Measurements from ENCODE around the gene TNFSF15. TPM values are rescaled to one million over a fixed set of nuclear protein-coding genes. Genes with fewer than 3 reads are reported as not detected.

TNFSF15 gene
- total RNA-seq, 4 donors from 2014 or later: 1.4 to 2.3 (median 1.5) TPM

- Histone ChIP-seq H3K9me3 (no peaks in the 10 kb centered on the region), H3K27ac (no peak overlapping the region), H3K36me3 (no peaks in the 10 kb centered on the region), H3K4me3 (no peak overlapping the region), H3K4me1 (peaks cover 0 to 24% (median 10%) of the 10 kb centered on the region in 3 donors), H3K27me3 (no peaks in the 10 kb centered on the region)
- intact Hi-C loops (cut with DNase I): no loop called here
- no peak for DNase-seq
- WGBS, 2 donors: 33 to 37% methylated on average over 2 of the region's 2 CpGs
- TF ChIP-seq CTCF (IDR thresholded peaks at IDR 0.05) (no peak), POLR2A (IDR thresholded peaks at IDR 0.05) (no peak)
Measured at GRCh38 chr9:114798780-114799427, 6.9 kb downstream of the TNFSF15 start.

- H3K36me3 ChIP-seq: no peaks in the 10 kb centered on the region
- no peak overlapping the region for H3K27ac ChIP-seq
- H3K4me1 ChIP-seq: peaks cover 0 to 17% (median 7%) of the 10 kb centered on the region in 3 donors
- 100% methylated on average over 1 of the region's 1 CpG for WGBS, 2 donors
- no peak for DNase-seq
- intact Hi-C loops (cut with DNase I): no loop called here
- no peaks in the 10 kb centered on the region for H3K9me3 ChIP-seq
- H3K27me3 ChIP-seq: no peaks in the 10 kb centered on the region
- H3K4me3 ChIP-seq: no peak overlapping the region
- TF ChIP-seq POLR2A (IDR thresholded peaks at IDR 0.05): no peak
- TF ChIP-seq CTCF (IDR thresholded peaks at IDR 0.05): no peak
Measured at GRCh38 chr9:114798101-114798500, 7.7 kb downstream of the TNFSF15 start.

GRCh38 chr9:114792396-114792795 is 13.4 kb downstream of the TNFSF15 start:
- no peak overlapping the region for H3K4me3 ChIP-seq
- H3K27ac ChIP-seq: no peak overlapping the region
- no peaks in the 10 kb centered on the region for H3K36me3 ChIP-seq
- intact Hi-C loops (cut with DNase I): no loop called here
- no peaks in the 10 kb centered on the region for H3K9me3 ChIP-seq
- H3K27me3 ChIP-seq: no peaks in the 10 kb centered on the region
- WGBS, 2 donors: 78 to 88% methylated on average over 3 to 4 of the region's 4 CpGs
- no peak for DNase-seq
- TF ChIP-seq CTCF (IDR thresholded peaks at IDR 0.05) (no peak), POLR2A (IDR thresholded peaks at IDR 0.05) (no peak)
- H3K4me1 ChIP-seq: peaks cover 0 to 19% (median 14%) of the 10 kb centered on the region in 3 donors

- H3K27me3 ChIP-seq: no peaks in the 10 kb centered on the region
- TF ChIP-seq POLR2A (IDR thresholded peaks at IDR 0.05): no peak
- no peak for TF ChIP-seq CTCF (IDR thresholded peaks at IDR 0.05)
- no peaks in the 10 kb centered on the region for H3K9me3 ChIP-seq
- 20 to 46% methylated on average over 2 of the region's 2 CpGs for WGBS, 2 donors
- H3K4me1 ChIP-seq: peaks cover 0 to 26% (median 18%) of the 10 kb centered on the region in 3 donors
- no peaks in the 10 kb centered on the region for H3K36me3 ChIP-seq
- no peak for DNase-seq
- H3K4me3 ChIP-seq: no peak overlapping the region
- intact Hi-C loops (cut with DNase I): no loop called here
- H3K27ac ChIP-seq: no peak overlapping the region
Measured at GRCh38 chr9:114791736-114792135, 14.1 kb downstream of the TNFSF15 start.

GRCh38 chr9:114791312-114791711 is 14.5 kb downstream of the TNFSF15 start:
- H3K9me3 ChIP-seq: no peaks in the 10 kb centered on the region
- no peak overlapping the region for H3K4me3 ChIP-seq
- DNase-seq: no peak
- H3K36me3 ChIP-seq: no peaks in the 10 kb centered on the region
- H3K27ac ChIP-seq: no peak overlapping the region
- intact Hi-C loops (cut with DNase I): no loop called here
- H3K4me1 ChIP-seq: peaks cover 0 to 30% (median 18%) of the 10 kb centered on the region in 3 donors
- TF ChIP-seq POLR2A (IDR thresholded peaks at IDR 0.05) (no peak), CTCF (IDR thresholded peaks at IDR 0.05) (no peak)
- no peaks in the 10 kb centered on the region for H3K27me3 ChIP-seq

Measured in esophagus squamous epithelium (tissue), 5 donors.